Stimulated activated CD8-positive, alpha-beta memory T cell treated with anti-CD3 and anti-CD28 coated beads, Interleukin-12 subunit alpha, Interleukin-12 subunit beta, amount 100 ng/mL, for 24 hours (primary cell): ENCODE results near the gene KDM2B.

Experiments used
- DNase-seq: peaks from one replicate; pipeline ENCODE4 v3.0.0-alpha.2; 2020; ENCODE audit errors: extremely low read depth

KDM2B gene

GRCh38 chr12:121561009-121561395 lies 19.8 kb downstream of the KDM2B start:
- no peak for DNase-seq

GRCh38 chr12:121560392-121561008 lies 20.3 kb downstream of the KDM2B start:
- no peak for DNase-seq

- DNase-seq = no peak
These were observed 21.9 kb downstream of the KDM2B start for GRCh38 chr12:121558956-121559355.

GRCh38 chr12:121550974-121551634 lies 29.7 kb downstream of the KDM2B start:
- DNase-seq = no peak

GRCh38 chr12:121549075-121549474 lies 31.7 kb downstream of the KDM2B start:
- no peak for DNase-seq

GRCh38 chr12:121545480-121545879 lies 35.3 kb downstream of the KDM2B start:
- no peak for DNase-seq

GRCh38 chr12:121543786-121544185 lies 37.0 kb downstream of the KDM2B start:
- no peak for DNase-seq

GRCh38 chr12:121539908-121540307 lies 40.9 kb downstream of the KDM2B start:
- no peak for DNase-seq

- DNase-seq = no peak
These were observed 42.1 kb downstream of the KDM2B start for GRCh38 chr12:121538699-121539061.

GRCh38 chr12:121537814-121538698 lies 42.8 kb downstream of the KDM2B start:
- no peak for DNase-seq

- no peak for DNase-seq
These were observed 43.7 kb downstream of the KDM2B start for GRCh38 chr12:121536899-121537813.

- peak; percentile 45 for DNase-seq
These were observed 44.5 kb downstream of the KDM2B start for GRCh38 chr12:121536054-121536898.

- no peak for DNase-seq
These were observed 45.4 kb downstream of the KDM2B start for GRCh38 chr12:121535150-121536053.

- DNase-seq = peak; percentile 39
These were observed 46.2 kb downstream of the KDM2B start for GRCh38 chr12:121534495-121535148.

GRCh38 chr12:121533394-121534090 lies 47.3 kb downstream of the KDM2B start:
- DNase-seq = no peak

- no peak for DNase-seq
These were observed 48.1 kb downstream of the KDM2B start for GRCh38 chr12:121532503-121533393.

- DNase-seq = no peak
These were observed 49.5 kb downstream of the KDM2B start for GRCh38 chr12:121531356-121531750.
